B cell (primary cell): ENCODE results near the gene ATP10A.

Source experiments
- EZH2 ChIP-seq: IDR thresholded peaks from 2 replicates; pipeline ENCODE4 v1.6.1; 2012; ENCODE audit warnings: borderline replicate concordance, low read depth, mild to moderate bottlenecking, moderate library complexity, low read length; ENCODE audit not compliant: insufficient read depth, poor library complexity, severe bottlenecking
- TF ChIP-seq, protein P1 (sequence below): fragments of 200-600 bp; IDR thresholded peaks from one replicate; pipeline ENCODE4 v1.8.0; 2022; ENCODE audit warnings: antibody characterized with exemption, mild to moderate bottlenecking

DNA sequence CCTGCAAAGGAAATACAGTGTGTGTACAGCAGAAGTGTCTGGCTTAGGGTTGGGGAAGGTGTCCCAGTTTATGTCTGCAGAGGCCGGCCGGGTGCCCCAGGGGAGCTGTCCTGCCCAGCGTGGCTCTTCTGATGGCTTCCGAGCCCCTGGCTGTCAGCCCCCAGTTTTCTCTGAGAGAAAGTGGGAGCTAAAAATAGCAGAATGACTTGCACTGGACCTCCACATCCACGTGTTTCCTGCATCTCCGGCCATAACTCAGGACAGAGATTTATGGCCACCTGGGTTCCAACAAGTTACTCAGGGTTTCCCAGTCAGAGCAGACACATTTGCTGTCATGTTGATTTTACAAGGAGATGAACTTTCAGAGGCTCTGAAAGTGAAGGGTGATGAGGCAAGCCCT, 192.0 kb downstream of the ATP10A start:
- TF ChIP-seq, protein P1, sequence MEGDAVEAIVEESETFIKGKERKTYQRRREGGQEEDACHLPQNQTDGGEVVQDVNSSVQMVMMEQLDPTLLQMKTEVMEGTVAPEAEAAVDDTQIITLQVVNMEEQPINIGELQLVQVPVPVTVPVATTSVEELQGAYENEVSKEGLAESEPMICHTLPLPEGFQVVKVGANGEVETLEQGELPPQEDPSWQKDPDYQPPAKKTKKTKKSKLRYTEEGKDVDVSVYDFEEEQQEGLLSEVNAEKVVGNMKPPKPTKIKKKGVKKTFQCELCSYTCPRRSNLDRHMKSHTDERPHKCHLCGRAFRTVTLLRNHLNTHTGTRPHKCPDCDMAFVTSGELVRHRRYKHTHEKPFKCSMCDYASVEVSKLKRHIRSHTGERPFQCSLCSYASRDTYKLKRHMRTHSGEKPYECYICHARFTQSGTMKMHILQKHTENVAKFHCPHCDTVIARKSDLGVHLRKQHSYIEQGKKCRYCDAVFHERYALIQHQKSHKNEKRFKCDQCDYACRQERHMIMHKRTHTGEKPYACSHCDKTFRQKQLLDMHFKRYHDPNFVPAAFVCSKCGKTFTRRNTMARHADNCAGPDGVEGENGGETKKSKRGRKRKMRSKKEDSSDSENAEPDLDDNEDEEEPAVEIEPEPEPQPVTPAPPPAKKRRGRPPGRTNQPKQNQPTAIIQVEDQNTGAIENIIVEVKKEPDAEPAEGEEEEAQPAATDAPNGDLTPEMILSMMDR: no peak
- TF ChIP-seq EZH2: no peak
